GM19455 (cell line): Measurements from ENCODE around the gene ACTC1.

Source experiments
- ATAC-seq: cut with Tn5 transposase; IDR thresholded peaks from one replicate; pipeline ENCODE4 v1.9.1; 2021; ENCODE audit not compliant: unreplicated experiment

Gene ACTC1

GRCh38 chr15:34802371-34802770 is 7.0 kb upstream of the ACTC1 start:
- no peak for ATAC-seq

- no peak for ATAC-seq
Observed at GRCh38 chr15:34799149-34800101, 4.1 kb upstream of the ACTC1 start.

GRCh38 chr15:34796847-34797435 is 1.6 kb upstream of the ACTC1 start:
- no peak for ATAC-seq

GRCh38 chr15:34794590-34795206 is 651 bp downstream of the ACTC1 start:
- no peak for ATAC-seq

- no peak for ATAC-seq
Observed at GRCh38 chr15:34793901-34794300, 1.4 kb downstream of the ACTC1 start.

GRCh38 chr15:34793071-34793470 is 2.3 kb downstream of the ACTC1 start:
- no peak for ATAC-seq

- ATAC-seq, result no peak
Observed at GRCh38 chr15:34791701-34792100, 3.6 kb downstream of the ACTC1 start.

- ATAC-seq, result no peak
Observed at GRCh38 chr15:34790121-34790520, 5.2 kb downstream of the ACTC1 start.

GRCh38 chr15:34789326-34789725 is 6.0 kb downstream of the ACTC1 start:
- ATAC-seq, result no peak

GRCh38 chr15:34786206-34786605 is 9.1 kb downstream of the ACTC1 start:
- ATAC-seq, result no peak

GRCh38 chr15:34783991-34784390 is 11.4 kb downstream of the ACTC1 start:
- ATAC-seq, result no peak

GRCh38 chr15:34783431-34783830 is 11.9 kb downstream of the ACTC1 start:
- ATAC-seq, result no peak

GRCh38 chr15:34782901-34783300 is 12.4 kb downstream of the ACTC1 start:
- ATAC-seq, result no peak

GRCh38 chr15:34780725-34781124 is 14.6 kb downstream of the ACTC1 start:
- ATAC-seq, result no peak

GRCh38 chr15:34776606-34777105 is 18.7 kb downstream of the ACTC1 start:
- ATAC-seq, result no peak

- no peak for ATAC-seq
Observed at GRCh38 chr15:34773917-34774316, 21.4 kb downstream of the ACTC1 start.

GRCh38 chr15:34773013-34773412 is 22.3 kb downstream of the ACTC1 start:
- no peak for ATAC-seq

GRCh38 chr15:34772312-34772711 is 23.0 kb downstream of the ACTC1 start:
- ATAC-seq, result no peak

GRCh38 chr15:34769711-34770110 is 25.6 kb downstream of the ACTC1 start:
- ATAC-seq, result no peak

- no peak for ATAC-seq
Observed at GRCh38 chr15:34768530-34768929, 26.8 kb downstream of the ACTC1 start.

GRCh38 chr15:34765741-34766140 is 29.6 kb downstream of the ACTC1 start:
- no peak for ATAC-seq

- no peak for ATAC-seq
Observed at GRCh38 chr15:34760909-34761308, 34.4 kb downstream of the ACTC1 start.
